Caco-2 (cell line): ENCODE results near the gene PRH2. TPM values are rescaled to one million over a fixed set of nuclear protein-coding genes. Genes with fewer than 3 reads are reported as not detected.

Source experiments
- BruUV-seq: library from RNA; stranded (reverse); fragments of 400-500 nt; replicated peaks from 2 replicates; lab custom pipeline; 2021; lab: Mats Ljungman, UMichigan
- CTCF ChIA-PET: fragments of 300-600 bp; sonication (Branson Sonifier 250); formaldehyde crosslinking; loops from one replicate; lab custom pipeline; 2022; ENCODE audit warnings: antibody characterized with exemption; lab: Charles Lee
- POLR2A ChIA-PET: fragments of 300-600 bp; sonication (Branson Sonifier 250); formaldehyde crosslinking; loops from one replicate; lab custom pipeline; 2022; ENCODE audit warnings: antibody characterized with exemption; lab: Charles Lee
- DNase-seq, 2 experiments: peaks; one replicate each; pipeline versions ENCODE4 v3.0.0 to v3.0.0-alpha.2; 2020 to 2022
- H3K27me3 ChIP-seq: replicated peaks from 2 replicates; pipeline ENCODE4 v1.6.0; 2011; ENCODE audit warnings: low read length; ENCODE audit not compliant: control insufficient read depth, insufficient read depth
- H3K36me3 ChIP-seq: 2 replicates; pipeline ENCODE4 v1.5.1; 2011; ENCODE audit warnings: low read length; ENCODE audit not compliant: control insufficient read depth, insufficient read depth
- H3K4me1 ChIP-seq: fragments of 250-450 bp; sonication (Bioruptor Pico); 2 replicates; pipeline ENCODE4 v1.5.1; 2020; ENCODE audit warnings: mild to moderate bottlenecking
- H3K4me3 ChIP-seq: 2 replicates; pipeline ENCODE4 v1.5.1; 2011; ENCODE audit warnings: low read depth, mild to moderate bottlenecking, control low read depth, low read length
- H3K9me3 ChIP-seq: fragments of 250-450 bp; sonication (Bioruptor Pico); 2 replicates; pipeline ENCODE4 v1.5.1; 2020; ENCODE audit warnings: mild to moderate bottlenecking, moderate library complexity
- H3K27ac Mint-ChIP-seq: one replicate; pipeline ENCODE4 v1.8.0; 2022; ENCODE audit warnings: mixed read lengths; ENCODE audit not compliant: unreplicated experiment
- H3K27me3 Mint-ChIP-seq: one replicate; pipeline ENCODE4 v1.8.0; 2022; ENCODE audit warnings: mixed read lengths; ENCODE audit not compliant: insufficient read depth, unreplicated experiment
- H3K36me3 Mint-ChIP-seq: one replicate; pipeline ENCODE4 v1.8.0; 2022; ENCODE audit warnings: mild to moderate bottlenecking, mixed read lengths; ENCODE audit not compliant: insufficient read depth, unreplicated experiment
- H3K4me1 Mint-ChIP-seq: one replicate; pipeline ENCODE4 v1.8.0; 2022; ENCODE audit warnings: low read depth, mixed read lengths; ENCODE audit not compliant: unreplicated experiment
- H3K4me3 Mint-ChIP-seq: one replicate; pipeline ENCODE4 v1.8.0; 2022; ENCODE audit warnings: mild to moderate bottlenecking, moderate library complexity, mixed read lengths; ENCODE audit not compliant: unreplicated experiment
- H3K9me3 Mint-ChIP-seq: one replicate; pipeline ENCODE4 v1.8.0; 2022; ENCODE audit warnings: mixed read lengths; ENCODE audit not compliant: unreplicated experiment
- CTCF ChIP-seq, 2 experiments: fragments of 200-600 bp in 1 of 2; IDR thresholded peaks; 1 replicate in 1 of 2; 2 replicates in 1 of 2; pipeline versions ENCODE4 v1.5.1 to v1.8.0; 2011 to 2022; ENCODE audit warnings: antibody characterized with exemption in 1 of 2, control low read depth in 1 of 2, inconsistent platforms in 1 of 2, low read depth in 1 of 2, low read length in 1 of 2, mild to moderate bottlenecking in 1 of 2, moderate library complexity in 1 of 2; ENCODE audit not compliant: insufficient read depth in 1 of 2, severe bottlenecking in 1 of 2, unreplicated experiment in 1 of 2
- intact Hi-C: fragments of 100-400 bp; cut with micrococcal nuclease; formaldehyde crosslinking; loops from one replicate; pipeline ENCODE4 v1.10.0; 2022; ENCODE audit not compliant: unreplicated experiment
- total RNA-seq: library from RNA; stranded (reverse); gene quantifications from 2 replicates; pipeline ENCODE4 v1.2.3, GENCODE V29; 2022

The PRH2 gene
- total RNA-seq, 1 experiment from 2014 or later, result 0.93 TPM

- H3K36me3 Mint-ChIP-seq, result peaks cover 11% of the 10 kb centered on the region
- Histone ChIP-seq H3K9me3 (peaks cover 3% of the 10 kb centered on the region), H3K27me3 (no peaks in the 10 kb centered on the region), H3K4me3 (no peak within 1 kb of the TSS), H3K36me3 (no peaks in the 10 kb centered on the region), H3K4me1 (no peaks in the 10 kb centered on the region)
- no peak for DNase-seq
- ChIA-PET CTCF (no interaction called here), POLR2A (no interaction called here)
- intact Hi-C loops, result no loop called here
- peaks cover 15% of the 10 kb centered on the region for H3K9me3 Mint-ChIP-seq
- H3K4me1 Mint-ChIP-seq, result no peaks in the 10 kb centered on the region
- no peaks in the 10 kb centered on the region for H3K27me3 Mint-ChIP-seq
- no peak within 1 kb of the TSS for H3K4me3 Mint-ChIP-seq
- no peak within 1 kb of the TSS for H3K27ac Mint-ChIP-seq
- no peak for TF ChIP-seq CTCF (IDR thresholded peaks at IDR 0.05; ENCODE audit: insufficient read depth in 1 of 2, low read depth in 1 of 2, low read length in 1 of 2, severe bottlenecking in 1 of 2, unreplicated experiment in 1 of 2)
- no TSS peak for BruUV-seq
These were observed 19.6 kb upstream of the PRH2 start, which contains the start of gene TAS2R13 for GRCh38 chr12:10909462-10909861. TAS2R13 (minus strand) TSS chr12:10909562; CDS start chr12:10909298, 264 bp downstream.

- H3K27me3 ChIP-seq, result no peaks in the 10 kb centered on the region
- Mint-ChIP-seq H3K36me3 (peaks cover 1% of the 10 kb centered on the region), H3K4me1 (no peaks in the 10 kb centered on the region), H3K27me3 (no peaks in the 10 kb centered on the region), H3K4me3 (no peak overlapping the region), H3K27ac (no peak overlapping the region), H3K9me3 (peaks cover 5% of the 10 kb centered on the region)
- ChIA-PET POLR2A (no interaction called here), CTCF (no interaction called here)
- H3K36me3 ChIP-seq, result no peaks in the 10 kb centered on the region
- intact Hi-C loops, result no loop called here
- no peak for DNase-seq
- BruUV-seq, result no TSS peak
- TF ChIP-seq CTCF (IDR thresholded peaks at IDR 0.05; ENCODE audit: insufficient read depth in 1 of 2, low read depth in 1 of 2, low read length in 1 of 2, severe bottlenecking in 1 of 2, unreplicated experiment in 1 of 2), result no peak
- H3K4me3 ChIP-seq, result no peak overlapping the region
- no peaks in the 10 kb centered on the region for H3K9me3 ChIP-seq
- no peaks in the 10 kb centered on the region for H3K4me1 ChIP-seq
These were observed 18.7 kb upstream of the PRH2 start for GRCh38 chr12:10910380-10910779.

- Mint-ChIP-seq H3K9me3 (peaks cover 5% of the 10 kb centered on the region), H3K27me3 (no peaks in the 10 kb centered on the region), H3K4me3 (no peak overlapping the region), H3K36me3 (peaks cover 6% of the 10 kb centered on the region), H3K27ac (no peak overlapping the region), H3K4me1 (peaks cover 7% of the 10 kb centered on the region)
- no peak for TF ChIP-seq CTCF (IDR thresholded peaks at IDR 0.05; ENCODE audit: insufficient read depth in 1 of 2, low read depth in 1 of 2, low read length in 1 of 2, severe bottlenecking in 1 of 2, unreplicated experiment in 1 of 2)
- H3K9me3 ChIP-seq, result no peaks in the 10 kb centered on the region
- no peaks in the 10 kb centered on the region for H3K36me3 ChIP-seq
- BruUV-seq, result no TSS peak
- CTCF ChIA-PET, result interaction anchor here (0.7 kb wide), 1 partner anchor 179 kb away, joined by 5 read pairs; no protein-coding TSS in a partner anchor
- intact Hi-C loops, result no loop called here
- no peaks in the 10 kb centered on the region for H3K27me3 ChIP-seq
- no peak for DNase-seq
- POLR2A ChIA-PET, result no interaction called here
- H3K4me3 ChIP-seq, result no peak overlapping the region
- peaks cover 12% of the 10 kb centered on the region for H3K4me1 ChIP-seq
These were observed 9.2 kb upstream of the PRH2 start for GRCh38 chr12:10919809-10920208.
